ENCODE measurements around the gene CLASP2.
"Not testable (repeated sequence)": the region's sequence is repeated elsewhere in the genome, so short reads cannot be mapped to it uniquely, and the experiment has no call there.

CLASP2 gene

GRCh38 chr3:33543601-33544000 lies 174.5 kb downstream of the CLASP2 start:
- DNase-seq (ENCODE audit: low read depth in 2 of 2), result no peak

- no peak for DNase-seq (ENCODE audit: low read depth in 2 of 2)
Measured at GRCh38 chr3:33541918-33542317, 176.1 kb downstream of the CLASP2 start.

DNA sequence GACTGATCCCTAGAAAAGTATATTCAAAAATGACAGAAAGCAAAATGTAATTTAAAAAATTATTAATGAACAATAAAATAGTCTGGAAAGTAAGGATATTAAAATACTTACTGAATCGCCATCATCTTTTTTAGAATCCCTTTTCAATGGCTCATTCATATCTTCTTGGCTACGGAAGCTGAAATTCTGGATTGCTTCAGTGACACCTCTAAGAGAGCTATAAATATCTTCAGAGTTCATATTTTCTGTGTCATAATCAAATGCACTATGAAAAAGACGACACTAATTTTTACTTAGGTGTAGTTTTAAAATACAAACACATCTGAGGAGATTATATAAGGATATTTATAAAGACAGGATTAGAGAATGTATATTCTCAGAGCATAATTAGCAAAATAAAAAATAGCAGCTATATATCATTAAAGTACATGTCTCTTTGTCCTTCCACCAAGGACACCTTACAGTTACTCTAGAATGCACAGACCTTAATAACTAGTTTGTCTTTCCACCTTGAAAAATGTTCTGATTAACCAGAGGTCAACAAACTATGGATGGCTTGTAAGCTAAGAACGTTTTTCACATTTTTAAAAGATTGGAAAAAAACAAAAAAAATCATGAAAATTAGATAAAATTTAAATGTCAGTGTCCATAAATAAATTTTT lies 179.2 kb downstream of the CLASP2 start:
- no peak for DNase-seq (ENCODE audit: low read depth in 2 of 2)

DNA sequence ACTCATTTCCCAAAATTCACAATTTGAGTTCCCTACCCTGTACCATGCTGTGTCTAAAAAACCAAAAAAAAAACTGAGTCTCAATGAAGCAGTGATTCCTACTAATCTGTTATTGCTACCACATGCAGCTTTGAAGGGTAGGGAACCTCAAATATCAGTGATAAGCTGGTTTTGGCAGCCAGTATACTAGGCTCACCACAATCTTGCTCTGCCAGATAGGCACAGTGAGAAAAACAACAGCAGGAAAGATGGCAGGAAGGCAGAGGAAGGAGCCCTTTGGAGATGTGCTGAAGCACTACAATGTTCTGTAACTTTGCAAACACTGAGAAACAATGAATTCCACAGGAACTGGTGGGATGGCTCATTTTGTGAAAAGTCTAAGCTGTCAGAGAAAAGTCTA lies 180.9 kb downstream of the CLASP2 start:
- no peak for DNase-seq (ENCODE audit: low read depth in 2 of 2)

DNA sequence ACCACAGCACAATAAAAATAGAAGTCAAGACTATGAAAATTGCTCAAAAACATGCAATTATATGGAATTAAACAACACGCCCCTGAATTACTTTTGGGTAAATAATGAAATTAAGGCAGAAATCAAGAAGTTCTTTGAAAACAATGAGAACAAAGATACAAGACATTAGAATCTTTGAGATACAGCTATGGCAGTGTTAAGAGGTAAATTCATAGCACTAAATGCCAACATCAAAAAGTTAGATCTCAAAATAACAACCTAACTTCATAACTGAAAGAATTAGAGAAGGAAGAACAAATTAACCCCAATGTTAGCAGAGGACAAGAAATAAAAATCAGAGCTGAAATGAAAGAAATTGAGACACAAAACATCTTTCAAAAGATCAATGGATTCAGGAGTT lies 191.3 kb downstream of the CLASP2 start:
- DNase-seq (ENCODE audit: low read depth in 2 of 2), result no peak

GRCh38 chr3:33525232-33525631 lies 192.8 kb downstream of the CLASP2 start:
- DNase-seq (ENCODE audit: low read depth in 2 of 2), result no peak

- DNase-seq (ENCODE audit: low read depth in 2 of 2), result no peak
Measured at GRCh38 chr3:33523093-33523667, 194.9 kb downstream of the CLASP2 start.

GRCh38 chr3:33521736-33522135 lies 196.3 kb downstream of the CLASP2 start:
- no peak for DNase-seq (ENCODE audit: low read depth in 2 of 2)

- DNase-seq (ENCODE audit: low read depth in 2 of 2), result no peak
Measured at GRCh38 chr3:33513262-33513863, 204.7 kb downstream of the CLASP2 start.

DNA sequence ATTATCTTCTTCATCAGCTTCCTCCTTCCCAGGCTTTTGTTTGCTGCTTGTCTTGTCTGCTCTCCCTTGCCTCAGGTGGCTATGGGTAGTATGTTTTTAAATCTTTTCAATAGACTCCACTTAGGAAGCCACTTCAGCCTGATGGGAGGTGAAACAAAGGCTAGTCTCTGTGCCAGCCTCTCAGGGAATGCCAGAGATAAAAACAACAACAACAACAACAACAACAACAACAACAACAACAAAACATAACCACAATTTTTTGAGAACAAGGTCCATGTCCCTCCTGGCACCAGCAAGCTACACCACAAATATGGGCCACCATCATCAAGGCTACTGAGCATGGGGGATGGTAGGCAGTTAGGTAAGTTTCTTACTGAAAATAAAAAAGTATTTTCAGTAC lies 213.0 kb downstream of the CLASP2 start:
- no peak for DNase-seq (ENCODE audit: low read depth in 2 of 2)

- DNase-seq (ENCODE audit: low read depth in 2 of 2), result no peak
Measured at GRCh38 chr3:33496449-33496848, 221.6 kb downstream of the CLASP2 start.

- no peak for DNase-seq (ENCODE audit: low read depth in 2 of 2)
Measured at GRCh38 chr3:33491721-33492120, 226.3 kb downstream of the CLASP2 start.

DNA sequence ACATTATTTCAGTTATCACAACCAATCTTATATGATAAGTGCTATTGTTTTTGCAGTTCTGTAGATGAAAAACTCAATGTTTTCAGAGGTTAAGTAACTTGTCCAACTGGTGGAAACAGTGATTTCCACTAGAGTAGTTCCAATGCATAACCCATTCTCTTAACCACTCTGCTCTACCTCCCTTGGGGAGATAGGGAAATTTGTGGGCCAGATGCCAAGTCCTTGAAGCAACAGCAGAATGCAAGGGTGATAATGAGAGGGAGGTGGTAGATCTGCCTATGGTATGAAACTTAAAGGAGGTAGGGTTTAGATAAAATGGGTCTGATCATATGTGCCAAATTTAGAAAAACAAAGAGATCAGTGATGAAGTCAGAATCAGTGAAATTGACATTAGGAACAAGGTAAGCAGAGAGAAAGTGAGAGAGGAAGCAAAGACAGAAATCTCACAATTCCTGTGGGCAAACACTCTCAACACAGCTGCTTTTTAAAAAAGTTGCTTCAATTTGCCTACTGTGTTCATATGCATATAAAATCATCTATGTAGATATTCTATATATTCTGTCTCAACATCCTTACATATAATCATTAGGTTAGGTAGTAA lies 227.3 kb downstream of the CLASP2 start:
- no peak for DNase-seq (ENCODE audit: low read depth in 2 of 2)

- no peak for DNase-seq (ENCODE audit: low read depth in 2 of 2)
Measured at GRCh38 chr3:33488683-33489082, 229.4 kb downstream of the CLASP2 start.

DNA sequence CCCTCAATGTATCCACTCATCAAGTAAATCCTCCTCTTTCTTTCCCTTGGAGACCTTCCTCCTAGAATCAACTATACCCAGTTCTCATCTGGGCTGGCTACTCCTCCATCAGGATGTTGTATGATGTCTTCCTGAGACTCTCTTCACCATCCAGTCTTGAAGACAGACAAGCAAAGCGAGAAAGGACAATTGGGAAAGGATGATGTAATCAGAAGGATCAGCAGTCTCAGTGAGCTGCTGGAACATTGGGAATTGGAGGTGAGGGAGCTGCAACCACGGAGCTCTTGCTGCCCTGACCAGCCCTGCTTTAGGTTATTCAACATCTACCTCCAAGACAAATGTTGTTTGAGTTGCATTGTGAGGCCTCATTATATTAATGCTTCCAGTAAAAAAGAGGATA lies 229.8 kb downstream of the CLASP2 start:
- no peak for DNase-seq (ENCODE audit: low read depth in 2 of 2)

GRCh38 chr3:33482111-33482521 lies 235.9 kb downstream of the CLASP2 start:
- DNase-seq (ENCODE audit: low read depth in 2 of 2), result peak; percentile 37 to 43

GRCh38 chr3:33474896-33475295 lies 243.2 kb downstream of the CLASP2 start:
- DNase-seq (ENCODE audit: low read depth in 2 of 2), result no peak

DNA sequence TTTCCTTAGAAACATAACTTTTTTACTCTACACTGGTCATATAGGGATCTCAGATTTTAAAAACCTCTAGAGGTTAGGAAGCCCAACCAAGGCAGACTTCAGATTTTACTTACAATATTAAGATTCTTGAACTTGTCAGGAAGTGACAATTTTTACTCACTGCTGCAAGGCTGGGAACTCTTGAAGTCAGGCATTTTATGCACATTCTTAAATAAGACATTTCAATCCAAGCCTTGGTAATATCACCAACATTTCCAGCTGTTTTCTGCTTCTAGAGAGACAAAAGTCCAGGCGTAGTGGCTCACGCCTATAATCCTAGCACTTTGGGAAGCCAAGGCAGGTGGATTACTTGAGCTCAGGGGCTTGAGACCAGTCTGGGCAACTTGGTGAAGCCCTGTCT lies 244.2 kb downstream of the CLASP2 start:
- DNase-seq (ENCODE audit: low read depth in 2 of 2), result no peak

GRCh38 chr3:33467786-33468185 lies 250.3 kb downstream of the CLASP2 start:
- DNase-seq (ENCODE audit: low read depth in 2 of 2), result no peak

DNA sequence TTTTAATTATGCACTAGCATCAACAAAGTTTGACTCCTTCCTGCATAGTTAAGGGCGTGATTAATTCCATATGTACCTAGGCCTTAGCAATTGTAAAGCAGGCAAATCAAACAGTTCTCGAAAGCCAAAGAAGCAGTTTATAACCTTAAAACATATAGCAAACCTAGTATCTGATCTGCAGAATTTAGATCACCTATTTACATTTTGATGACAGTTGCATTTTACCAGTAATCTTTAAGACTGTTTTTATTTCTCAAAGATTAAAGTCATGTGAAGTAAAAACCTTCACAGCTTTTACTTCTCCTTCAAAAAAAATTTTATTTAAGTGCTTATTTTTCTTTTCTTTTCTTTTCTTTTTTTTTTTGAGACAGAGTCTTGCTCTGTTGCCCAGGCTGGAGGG lies 257.0 kb downstream of the CLASP2 start:
- DNase-seq (ENCODE audit: low read depth in 2 of 2), result no peak

DNA sequence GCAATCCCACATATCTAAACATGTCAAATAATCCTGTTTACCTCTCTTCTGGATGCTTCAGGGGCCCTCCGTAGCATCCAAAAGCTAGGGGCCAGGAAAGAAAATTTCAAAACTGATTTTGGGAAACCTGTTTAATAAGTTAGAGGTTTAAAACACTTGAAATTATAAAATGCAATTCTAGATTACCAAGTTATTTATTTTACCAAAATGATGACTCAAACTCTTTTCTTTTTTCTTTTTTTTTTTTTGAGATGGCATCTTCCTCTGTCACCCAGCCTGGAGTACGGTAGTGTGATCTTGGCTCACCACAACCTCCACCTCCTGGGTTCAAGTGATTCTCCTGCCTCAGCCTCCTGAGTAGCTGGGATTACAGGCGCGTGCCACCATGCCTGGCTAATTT lies 258.5 kb downstream of the CLASP2 start:
- DNase-seq (ENCODE audit: low read depth in 2 of 2), result not testable (repeated sequence)

GRCh38 chr3:33458446-33458845 lies 259.6 kb downstream of the CLASP2 start:
- no peak for DNase-seq (ENCODE audit: low read depth in 2 of 2)

GRCh38 chr3:33456756-33457155 lies 261.3 kb downstream of the CLASP2 start:
- DNase-seq (ENCODE audit: low read depth in 2 of 2), result no peak
